Tibial nerve (tissue), 4 donors: ENCODE measurements around the gene IER5. TPM values are rescaled to one million over a fixed set of nuclear protein-coding genes. Genes with fewer than 3 reads are reported as not detected.
A peak's percentile ranks its signal among the peaks of the same experiment; 100 is the strongest.

Experiments
- DNase-seq, 2 donors: peaks; one replicate each; pipeline ENCODE4 v3.0.0-alpha.2; 2019; ENCODE audit warnings: low spot score in 2 of 2
- H3K27ac ChIP-seq, 4 donors: fragments of 200-600 bp; sonication (generic) in 3 of 4; one replicate each; pipeline ENCODE4 v1.5.1; 2017 to 2019; ENCODE audit warnings: mild to moderate bottlenecking in 1 of 4
- H3K27me3 ChIP-seq, 2 donors: fragments of 200-600 bp; sonication (generic) in 1 of 2; one replicate each; pipeline versions ENCODE4 v1.5.1 to v1.6.0; 2017 to 2019
- H3K36me3 ChIP-seq, 3 donors: fragments of 200-600 bp; sonication (generic); one replicate each; pipeline ENCODE4 v1.5.1; 2018 to 2019
- H3K4me1 ChIP-seq, 4 donors: fragments of 200-600 bp; sonication (generic) in 3 of 4; one replicate each; pipeline ENCODE4 v1.5.1; 2017 to 2019
- H3K4me3 ChIP-seq, 4 donors: fragments of 200-600 bp; sonication (generic) in 3 of 4; one replicate each; pipeline ENCODE4 v1.5.1; 2017 to 2019; ENCODE audit warnings: mild to moderate bottlenecking in 1 of 4, moderate library complexity in 1 of 4
- H3K9me3 ChIP-seq, 4 donors: fragments of 200-600 bp; sonication (generic) in 3 of 4; one replicate each; pipeline ENCODE4 v1.5.1; 2017 to 2019
- EP300 ChIP-seq, 2 donors: sonication (generic); formaldehyde crosslinking; IDR thresholded peaks; one replicate each; pipeline ENCODE4 v1.6.1; 2017; ENCODE audit warnings: antibody characterized with exemption in 2 of 2, mild to moderate bottlenecking in 1 of 2
- POLR2A ChIP-seq, 2 donors: fragments of 450-650 bp; IDR thresholded peaks; one replicate each; pipeline ENCODE4 v1.6.1; 2017; ENCODE audit warnings: antibody characterized with exemption in 2 of 2, mild to moderate bottlenecking in 2 of 2, moderate library complexity in 2 of 2
- WGBS, 2 donors: methylation state at CpG; one replicate each; pipeline ENCODE4 v1.1.5; 2018; 5-methylcytosine and 5-hydroxymethylcytosine counted together
- total RNA-seq, 4 donors: library from RNA; depleted of rRNA; stranded (reverse); fragments of >200 nt; gene quantifications; one replicate each; pipeline ENCODE4 v1.1.0, GENCODE V29; 2016
- TF ChIP-seq, protein P1 (sequence below), 5 experiments: fragments of 200-600 bp in 3 of 5; fragments of 450-650 bp in 2 of 5; sonication (generic) in 3 of 5; IDR thresholded peaks; one replicate each; pipeline ENCODE4 v1.5.1; 2016 to 2019; ENCODE audit warnings: antibody characterized with exemption in 5 of 5, mild to moderate bottlenecking in 3 of 5, moderate library complexity in 2 of 5

IER5 gene
- total RNA-seq, 4 donors from 2014 or later: 8.1 to 16.3 (median 13.1) TPM

DNA sequence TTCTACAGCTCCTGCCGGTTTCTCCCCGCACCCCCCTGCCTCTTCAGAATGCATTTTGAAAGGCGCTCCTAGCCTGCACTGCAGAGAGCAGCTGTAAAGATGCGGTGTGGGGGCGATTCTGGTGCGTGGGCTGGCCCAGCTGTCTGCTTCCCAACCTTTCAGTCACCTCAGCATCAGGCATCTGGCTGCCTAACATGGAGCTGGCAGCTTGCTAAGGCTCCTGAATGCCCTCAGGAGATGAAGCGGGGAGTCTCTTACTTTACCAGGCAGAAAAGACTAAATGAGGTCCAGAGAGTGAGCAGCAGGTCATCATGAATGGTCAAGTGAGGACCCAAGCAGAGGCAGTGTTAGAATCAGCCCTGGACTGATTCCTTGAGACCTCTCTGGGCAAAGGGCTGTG is 8.7 kb downstream of the IER5 start:
- H3K27me3 ChIP-seq: no peaks in the 10 kb centered on the region
- WGBS, 2 donors: 66 to 73% methylated on average over 7 of the region's 7 CpGs
- H3K4me3 ChIP-seq: no peak overlapping the region
- no peak for DNase-seq
- H3K4me1 ChIP-seq: peaks cover 0 to 68% (median 20%) of the 10 kb centered on the region in 4 donors
- H3K9me3 ChIP-seq: no peaks in the 10 kb centered on the region
- peak overlapping the region in 1 of 4 donors; percentile 20 for H3K27ac ChIP-seq
- H3K36me3 ChIP-seq: peaks cover 0 to 4% (median 0%) of the 10 kb centered on the region in 3 donors
- TF ChIP-seq EP300 (IDR thresholded peaks at IDR 0.05): no peak
- TF ChIP-seq, protein P1, sequence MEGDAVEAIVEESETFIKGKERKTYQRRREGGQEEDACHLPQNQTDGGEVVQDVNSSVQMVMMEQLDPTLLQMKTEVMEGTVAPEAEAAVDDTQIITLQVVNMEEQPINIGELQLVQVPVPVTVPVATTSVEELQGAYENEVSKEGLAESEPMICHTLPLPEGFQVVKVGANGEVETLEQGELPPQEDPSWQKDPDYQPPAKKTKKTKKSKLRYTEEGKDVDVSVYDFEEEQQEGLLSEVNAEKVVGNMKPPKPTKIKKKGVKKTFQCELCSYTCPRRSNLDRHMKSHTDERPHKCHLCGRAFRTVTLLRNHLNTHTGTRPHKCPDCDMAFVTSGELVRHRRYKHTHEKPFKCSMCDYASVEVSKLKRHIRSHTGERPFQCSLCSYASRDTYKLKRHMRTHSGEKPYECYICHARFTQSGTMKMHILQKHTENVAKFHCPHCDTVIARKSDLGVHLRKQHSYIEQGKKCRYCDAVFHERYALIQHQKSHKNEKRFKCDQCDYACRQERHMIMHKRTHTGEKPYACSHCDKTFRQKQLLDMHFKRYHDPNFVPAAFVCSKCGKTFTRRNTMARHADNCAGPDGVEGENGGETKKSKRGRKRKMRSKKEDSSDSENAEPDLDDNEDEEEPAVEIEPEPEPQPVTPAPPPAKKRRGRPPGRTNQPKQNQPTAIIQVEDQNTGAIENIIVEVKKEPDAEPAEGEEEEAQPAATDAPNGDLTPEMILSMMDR (IDR thresholded peaks at IDR 0.05): no peak
- TF ChIP-seq POLR2A (IDR thresholded peaks at IDR 0.05): no peak

DNA sequence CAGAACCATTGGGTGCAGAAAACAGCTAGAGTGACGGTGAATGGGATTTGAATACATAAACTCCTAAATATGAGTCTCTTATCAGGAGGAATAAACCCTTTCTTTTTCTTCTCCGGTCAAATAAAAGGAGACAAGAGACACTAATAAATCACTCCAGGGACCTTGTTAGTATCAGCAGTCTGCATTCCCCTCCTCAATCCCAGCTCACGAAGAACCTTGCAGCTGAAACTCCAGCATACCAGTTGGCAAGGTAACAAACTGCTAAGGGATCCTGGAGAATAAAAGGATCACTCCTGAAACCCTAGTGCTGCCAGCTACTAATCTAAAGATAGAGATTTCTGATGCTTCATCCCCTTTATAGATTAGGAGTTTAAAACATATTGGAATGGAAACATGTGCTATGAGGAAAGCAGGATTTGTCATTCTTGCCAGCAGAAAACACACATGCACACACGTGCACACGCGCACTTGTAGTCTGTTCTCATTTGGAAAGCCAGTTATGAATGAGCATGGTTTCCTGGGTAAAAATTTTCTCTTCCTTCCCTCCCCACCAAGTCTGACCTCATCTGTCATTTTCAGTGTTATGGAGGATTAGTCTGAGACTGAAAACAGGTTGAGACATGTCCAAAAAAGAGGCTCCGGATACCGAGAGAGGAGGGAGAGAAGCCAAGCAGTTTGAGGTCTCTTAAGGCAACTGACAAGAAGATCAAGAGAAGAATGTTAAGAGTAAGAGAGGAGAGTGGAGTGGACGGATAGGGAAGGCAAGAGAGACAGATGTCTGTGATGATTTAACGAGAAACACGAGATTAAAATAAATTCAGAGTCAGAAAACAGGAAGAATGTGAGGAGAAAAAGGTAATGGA is 10.9 kb downstream of the IER5 start:
- WGBS, 2 donors: 37 to 41% methylated on average over 11 of the region's 11 CpGs

DNA sequence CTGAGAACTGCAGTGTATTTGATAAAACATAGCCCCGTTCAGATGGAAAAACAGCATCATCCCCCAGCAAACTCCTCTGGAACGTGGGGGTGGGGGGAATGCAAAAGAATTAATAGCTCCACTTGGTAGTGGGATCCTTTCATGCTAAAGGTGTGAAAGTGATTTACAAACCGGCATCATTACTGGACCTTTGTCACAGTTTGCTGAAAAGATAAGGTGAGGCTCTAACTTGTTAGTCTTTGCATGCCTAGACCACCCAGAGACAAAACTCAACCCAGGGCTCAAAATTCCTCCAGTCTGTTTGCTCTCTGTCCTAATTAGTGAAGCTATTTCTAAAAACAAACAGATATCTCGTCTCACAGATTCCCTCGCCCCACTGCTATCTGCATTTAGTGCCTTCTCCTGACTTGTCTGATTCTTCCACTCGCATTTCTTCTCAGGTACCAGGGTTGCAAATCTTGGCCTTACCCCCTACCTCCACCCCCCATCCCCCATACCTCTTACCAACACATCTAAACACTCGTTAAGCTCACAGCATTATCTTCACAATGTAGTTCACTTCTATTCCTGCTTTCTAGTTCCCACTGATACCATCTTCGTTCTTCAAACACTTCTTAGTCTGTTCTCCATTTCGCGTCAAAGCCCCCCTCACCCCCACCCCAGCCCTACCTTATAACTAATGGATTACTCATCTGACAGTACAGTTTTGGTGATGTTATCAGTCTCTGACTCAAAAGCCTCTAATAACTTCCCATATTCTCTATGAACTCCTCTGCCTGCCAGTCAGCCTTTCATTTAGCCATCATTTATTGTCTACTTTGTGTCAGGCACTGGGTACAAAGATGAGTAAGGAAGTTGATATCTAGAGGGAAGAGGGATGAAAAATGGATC is 11.8 kb downstream of the IER5 start:
- no peaks in the 10 kb centered on the region for H3K9me3 ChIP-seq
- peaks cover 0 to 65% (median 17%) of the 10 kb centered on the region in 4 donors for H3K4me1 ChIP-seq
- no peak overlapping the region for H3K27ac ChIP-seq
- TF ChIP-seq, protein P1 (IDR thresholded peaks at IDR 0.05): no peak
- TF ChIP-seq POLR2A (IDR thresholded peaks at IDR 0.05) (no peak), EP300 (IDR thresholded peaks at IDR 0.05) (no peak)
- no peaks in the 10 kb centered on the region for H3K36me3 ChIP-seq
- DNase-seq: no peak
- 56 to 59% methylated on average over 10 of the region's 10 CpGs for WGBS, 2 donors
- H3K27me3 ChIP-seq: no peaks in the 10 kb centered on the region
- no peak overlapping the region for H3K4me3 ChIP-seq

More for the DNA sequence above, 10.9 kb downstream of the IER5 start:
- Histone ChIP-seq H3K36me3 (no peaks in the 10 kb centered on the region), H3K4me3 (no peak overlapping the region), H3K27ac (no peak overlapping the region), H3K27me3 (no peaks in the 10 kb centered on the region), H3K9me3 (no peaks in the 10 kb centered on the region), H3K4me1 (peaks cover 0 to 70% (median 19%) of the 10 kb centered on the region in 4 donors)
- TF ChIP-seq POLR2A (IDR thresholded peaks at IDR 0.05) (no peak), EP300 (IDR thresholded peaks at IDR 0.05) (no peak)
- TF ChIP-seq, protein P1 (IDR thresholded peaks at IDR 0.05): no peak
- DNase-seq: no peak

DNA sequence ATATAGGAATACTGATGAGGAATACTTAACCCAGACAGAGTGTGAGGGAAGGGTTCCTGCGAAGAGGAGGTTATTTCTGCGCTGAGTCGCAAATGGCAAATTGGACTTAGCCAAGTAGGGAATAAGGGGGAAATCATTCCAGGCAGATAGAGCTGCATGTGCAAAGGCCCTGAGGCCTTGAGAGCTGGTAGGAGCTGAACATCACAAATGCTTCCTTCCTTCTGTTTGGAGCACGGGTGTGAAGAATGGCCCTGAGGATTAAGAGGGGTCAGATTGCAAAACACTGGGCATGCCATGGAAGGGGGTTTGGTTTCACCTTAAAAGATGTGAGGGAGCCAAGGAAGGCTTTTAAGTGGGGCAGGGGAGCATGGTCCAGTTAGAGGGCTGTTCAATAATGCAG is 12.4 kb downstream of the IER5 start:
- Histone ChIP-seq H3K27me3 (no peaks in the 10 kb centered on the region), H3K36me3 (no peaks in the 10 kb centered on the region), H3K4me3 (no peak overlapping the region), H3K4me1 (peaks cover 0 to 64% (median 15%) of the 10 kb centered on the region in 4 donors), H3K27ac (no peak overlapping the region), H3K9me3 (no peaks in the 10 kb centered on the region)
- 87% methylated on average over 4 of the region's 4 CpGs for WGBS, 2 donors
- no peak for DNase-seq
- TF ChIP-seq POLR2A (IDR thresholded peaks at IDR 0.05) (no peak), EP300 (IDR thresholded peaks at IDR 0.05) (no peak)
- TF ChIP-seq, protein P1 (IDR thresholded peaks at IDR 0.05): no peak
